Epithelial cell of esophagus (primary cell): ENCODE results near the gene GSTM5.
"Not testable (repeated sequence)": the region's sequence is repeated elsewhere in the genome, so short reads cannot be mapped to it uniquely, and the experiment has no call there.

Experiments used
- DNase-seq: peaks from one replicate; pipeline ENCODE4 v3.0.0; 2010; ENCODE audit warnings: low read depth
- H3K4me3 ChIP-seq: 2 replicates; pipeline ENCODE4 v1.5.1; 2011; ENCODE audit warnings: mild to moderate bottlenecking, low read length, control low read depth
- TF ChIP-seq, protein P1 (sequence below): IDR thresholded peaks from 2 replicates; pipeline ENCODE4 v1.5.1; 2011; ENCODE audit warnings: low read depth, mild to moderate bottlenecking, low read length, control low read depth, inconsistent platforms; ENCODE audit not compliant: insufficient read depth; ENCODE audit errors: missing control alignments

Gene GSTM5

DNA sequence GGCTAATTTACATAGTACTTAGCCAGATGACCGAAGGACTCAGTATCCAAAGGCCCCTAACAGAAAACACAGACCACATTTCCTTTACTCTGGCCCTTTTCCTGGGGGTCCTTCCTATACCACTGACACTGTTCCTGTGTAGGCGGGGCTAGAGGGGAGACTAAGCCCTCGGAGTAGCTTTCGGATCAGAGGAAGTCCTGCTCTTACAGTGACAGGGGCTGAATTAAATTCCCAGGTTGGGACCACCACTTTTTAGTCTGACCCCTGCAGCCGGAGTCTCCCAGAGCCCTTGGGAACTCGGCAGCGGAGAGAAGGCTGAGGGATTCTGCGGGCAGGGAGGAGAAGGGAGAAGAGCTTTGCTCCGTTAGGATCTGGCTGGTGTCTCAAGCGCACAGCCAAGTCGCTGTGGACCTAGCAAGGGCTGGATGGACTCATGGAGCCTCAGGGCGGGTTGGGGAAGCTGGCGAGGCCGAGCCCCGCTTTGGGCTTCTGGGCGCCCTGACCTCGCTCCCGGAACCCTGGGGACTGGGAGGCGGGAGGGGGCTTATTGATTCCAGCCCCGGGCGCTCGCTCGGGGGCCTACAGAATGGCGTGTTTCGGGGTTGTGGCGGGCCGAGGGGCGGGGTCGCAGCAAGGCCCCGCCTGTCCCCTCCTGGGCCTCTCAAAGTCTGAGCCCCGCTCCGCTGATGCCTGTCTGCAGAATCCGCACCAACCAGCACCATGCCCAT is at the start of gene GSTM5:
TSS of gene GSTM5 (plus strand) at position 659 of the 728 bp plus-strand sequence. CDS start at position 721, 62 bp downstream.
- H3K4me3 ChIP-seq, DNase-seq: not testable (repeated sequence)

DNA sequence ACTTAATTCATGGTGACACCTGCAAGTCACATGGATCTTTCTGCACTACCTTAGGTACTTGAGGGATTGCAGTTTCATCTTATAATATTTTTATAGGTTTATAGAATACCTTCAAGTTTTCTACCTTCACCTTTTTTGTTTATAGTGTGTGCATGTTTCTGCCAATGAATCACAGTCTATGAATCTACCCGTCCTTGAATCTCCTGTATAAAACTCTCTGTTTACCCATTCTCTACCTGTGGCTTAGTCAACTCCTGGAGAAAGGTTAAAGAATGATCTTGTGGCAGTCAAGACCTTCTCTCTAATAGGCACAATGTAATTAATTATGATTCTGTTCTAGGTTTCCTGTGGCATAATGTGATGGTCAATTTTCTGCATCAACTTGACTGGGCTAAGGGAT is 47.4 kb upstream of the GSTM5 start:
- no peak overlapping the region for H3K4me3 ChIP-seq
- TF ChIP-seq, protein P1, sequence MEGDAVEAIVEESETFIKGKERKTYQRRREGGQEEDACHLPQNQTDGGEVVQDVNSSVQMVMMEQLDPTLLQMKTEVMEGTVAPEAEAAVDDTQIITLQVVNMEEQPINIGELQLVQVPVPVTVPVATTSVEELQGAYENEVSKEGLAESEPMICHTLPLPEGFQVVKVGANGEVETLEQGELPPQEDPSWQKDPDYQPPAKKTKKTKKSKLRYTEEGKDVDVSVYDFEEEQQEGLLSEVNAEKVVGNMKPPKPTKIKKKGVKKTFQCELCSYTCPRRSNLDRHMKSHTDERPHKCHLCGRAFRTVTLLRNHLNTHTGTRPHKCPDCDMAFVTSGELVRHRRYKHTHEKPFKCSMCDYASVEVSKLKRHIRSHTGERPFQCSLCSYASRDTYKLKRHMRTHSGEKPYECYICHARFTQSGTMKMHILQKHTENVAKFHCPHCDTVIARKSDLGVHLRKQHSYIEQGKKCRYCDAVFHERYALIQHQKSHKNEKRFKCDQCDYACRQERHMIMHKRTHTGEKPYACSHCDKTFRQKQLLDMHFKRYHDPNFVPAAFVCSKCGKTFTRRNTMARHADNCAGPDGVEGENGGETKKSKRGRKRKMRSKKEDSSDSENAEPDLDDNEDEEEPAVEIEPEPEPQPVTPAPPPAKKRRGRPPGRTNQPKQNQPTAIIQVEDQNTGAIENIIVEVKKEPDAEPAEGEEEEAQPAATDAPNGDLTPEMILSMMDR, result no peak
- DNase-seq, result peak; percentile 29

DNA sequence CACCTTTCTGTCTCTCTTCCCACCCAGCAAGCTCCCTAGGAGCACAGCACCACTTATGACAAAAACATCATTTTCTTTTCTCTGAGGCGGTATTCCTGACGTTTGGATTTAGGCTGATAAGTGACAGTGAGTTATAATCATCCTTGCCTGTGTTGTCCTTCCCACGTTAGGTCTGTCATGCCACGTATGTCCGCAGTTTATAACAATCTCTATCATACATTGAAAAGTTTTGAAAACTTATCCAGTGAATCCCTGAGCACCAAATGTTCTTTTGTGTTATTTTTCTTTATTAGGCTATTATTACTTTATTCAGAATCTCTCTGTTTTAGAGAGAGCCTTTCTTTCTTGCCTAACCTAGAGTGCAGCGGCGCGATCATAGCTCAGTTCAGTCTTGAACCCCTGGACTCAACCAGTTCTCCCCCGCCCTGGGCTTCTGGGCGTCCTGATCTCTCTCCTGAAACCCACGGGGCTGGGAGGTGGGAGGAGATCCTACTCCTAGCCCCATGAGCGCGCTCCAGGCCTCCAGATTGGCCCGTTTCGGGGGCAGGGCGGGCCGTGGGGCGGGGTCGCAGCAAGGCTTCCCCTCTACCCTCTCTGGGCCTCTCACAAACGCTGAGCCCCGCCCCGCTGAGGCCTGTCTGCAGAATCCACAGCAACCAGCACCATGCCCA is 44.5 kb upstream of the GSTM5 start, which contains the start of gene GSTM2:
TSS of gene GSTM2 (plus strand) at position 606 of the 671 bp plus-strand sequence. CDS start at position 665, 59 bp downstream.
- peak within 1 kb of the TSS; percentile 28 for H3K4me3 ChIP-seq
- TF ChIP-seq, protein P1, result no peak
- peak; percentile 72 for DNase-seq

DNA sequence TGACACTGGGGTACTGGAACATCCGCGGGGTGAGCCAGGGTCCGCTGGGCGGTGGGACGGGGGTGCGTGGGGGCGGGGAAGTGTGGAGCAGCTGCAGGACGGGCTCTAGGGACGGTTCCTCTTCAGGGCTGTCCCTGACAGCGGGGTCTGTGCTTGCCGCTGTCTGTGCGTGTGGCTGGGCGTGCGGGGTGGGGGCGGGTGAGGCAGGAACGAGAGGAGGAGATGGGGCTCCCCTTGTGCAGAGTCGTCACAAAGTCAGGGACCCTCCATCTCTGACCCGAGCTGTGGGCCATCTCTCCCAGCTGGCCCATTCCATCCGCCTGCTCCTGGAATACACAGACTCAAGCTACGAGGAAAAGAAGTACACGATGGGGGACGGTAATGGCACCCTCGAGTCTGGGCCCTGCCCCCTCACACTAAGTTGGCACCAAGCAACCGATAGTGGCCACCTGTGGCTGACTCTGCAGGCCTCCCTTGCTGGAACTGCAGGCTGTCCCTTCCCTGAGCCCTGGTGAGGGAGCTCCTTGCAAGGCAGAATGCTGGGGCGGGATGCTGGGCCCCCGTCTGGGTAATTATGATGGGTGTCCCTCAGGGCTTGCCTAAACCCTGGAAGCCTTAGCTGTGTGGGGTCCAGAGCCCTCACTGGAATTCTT is 43.8 kb upstream of the GSTM5 start:
- DNase-seq, result no peak
- TF ChIP-seq, protein P1, result no peak
- peak overlapping the region; percentile 28 for H3K4me3 ChIP-seq

DNA sequence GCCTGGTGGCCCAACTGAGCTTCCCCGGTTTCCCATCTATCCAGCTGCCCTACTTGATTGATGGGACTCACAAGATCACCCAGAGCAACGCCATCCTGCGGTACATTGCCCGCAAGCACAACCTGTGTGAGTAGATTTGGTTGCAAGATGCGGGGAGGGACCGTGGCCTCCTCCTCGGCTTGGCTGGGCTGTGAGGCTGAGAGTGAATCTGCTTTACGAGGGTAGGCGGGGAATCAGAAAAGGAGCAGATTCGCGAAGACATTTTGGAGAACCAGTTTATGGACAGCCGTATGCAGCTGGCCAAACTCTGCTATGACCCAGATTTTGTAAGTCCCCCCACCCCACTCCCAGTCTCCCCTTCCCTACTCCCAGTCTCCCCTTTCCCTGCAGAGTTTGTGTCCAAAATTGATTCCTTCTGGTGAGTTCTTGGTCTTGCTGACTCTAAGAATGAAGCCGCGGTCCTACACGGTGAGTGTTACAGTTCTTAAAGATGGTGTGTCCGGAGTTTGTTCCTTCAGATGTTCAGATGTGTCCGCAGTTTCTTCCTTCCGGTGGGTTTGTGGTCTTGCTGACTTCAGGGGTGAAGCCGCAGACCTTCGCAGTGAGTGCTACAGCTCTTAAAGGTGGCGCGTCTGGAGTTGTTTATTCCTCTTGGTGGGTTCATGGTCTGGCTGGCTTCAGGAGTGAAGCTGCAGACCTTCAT is 42.7 kb upstream of the GSTM5 start:
- H3K4me3 ChIP-seq, result no peak overlapping the region
- TF ChIP-seq, protein P1, result no peak
- no peak for DNase-seq

DNA sequence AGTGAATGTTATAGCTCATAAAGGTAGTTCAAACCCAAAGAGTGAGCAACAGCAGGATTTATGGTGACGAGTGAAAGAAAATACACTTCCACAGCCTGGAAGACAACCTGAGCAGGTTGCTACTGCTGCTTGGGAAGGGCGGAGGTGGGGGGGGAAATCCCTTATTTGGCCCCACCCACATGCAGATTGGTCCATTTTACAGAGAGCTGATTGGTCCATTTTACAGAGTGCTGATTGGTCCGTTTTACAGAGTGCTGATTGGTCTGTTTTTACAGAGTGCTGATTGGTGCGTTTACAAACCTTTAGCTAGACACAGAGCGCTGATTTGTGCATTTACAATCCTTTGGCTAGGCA is 42.1 kb upstream of the GSTM5 start:
- not testable (repeated sequence) for H3K4me3 ChIP-seq, DNase-seq

DNA sequence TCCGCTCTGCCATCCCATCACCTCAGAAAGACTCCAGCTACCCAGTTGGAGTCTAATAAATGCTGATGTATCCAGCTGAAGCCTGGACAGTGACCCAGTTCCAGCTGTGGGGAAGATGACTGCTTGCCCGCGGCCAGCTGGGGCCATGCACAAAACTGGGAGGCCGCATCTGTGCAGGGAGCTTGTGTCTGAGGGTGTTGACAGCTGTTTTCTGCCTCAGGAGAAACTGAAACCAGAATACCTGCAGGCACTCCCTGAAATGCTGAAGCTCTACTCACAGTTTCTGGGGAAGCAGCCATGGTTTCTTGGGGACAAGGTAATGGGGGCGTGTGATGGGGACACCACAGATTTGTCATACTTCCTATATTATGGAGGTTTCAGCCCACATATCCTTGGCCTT is 41.0 kb upstream of the GSTM5 start:
- H3K4me3 ChIP-seq, result no peak overlapping the region
- no peak for DNase-seq
- TF ChIP-seq, protein P1, result no peak

DNA sequence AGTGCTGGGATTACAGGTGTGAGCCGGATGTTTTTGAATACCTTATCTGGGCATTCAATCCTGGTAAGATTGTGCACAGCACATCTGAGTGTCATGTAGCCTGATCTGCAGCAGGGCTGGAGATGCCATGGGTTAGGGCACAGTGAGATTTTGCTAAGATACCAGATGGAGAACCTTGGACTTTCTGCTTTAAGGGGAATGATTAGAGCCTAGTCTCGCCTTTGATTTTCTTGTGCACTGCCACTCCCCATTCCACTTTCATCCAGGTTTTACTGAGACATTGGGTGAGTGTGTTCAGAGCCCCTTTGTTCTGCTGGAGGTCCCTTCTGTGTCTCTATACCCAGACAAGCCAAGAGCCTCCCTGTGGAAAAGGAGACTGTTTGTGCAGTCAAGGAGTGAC is 38.2 kb upstream of the GSTM5 start:
- H3K4me3 ChIP-seq, DNase-seq: not testable (repeated sequence)

DNA sequence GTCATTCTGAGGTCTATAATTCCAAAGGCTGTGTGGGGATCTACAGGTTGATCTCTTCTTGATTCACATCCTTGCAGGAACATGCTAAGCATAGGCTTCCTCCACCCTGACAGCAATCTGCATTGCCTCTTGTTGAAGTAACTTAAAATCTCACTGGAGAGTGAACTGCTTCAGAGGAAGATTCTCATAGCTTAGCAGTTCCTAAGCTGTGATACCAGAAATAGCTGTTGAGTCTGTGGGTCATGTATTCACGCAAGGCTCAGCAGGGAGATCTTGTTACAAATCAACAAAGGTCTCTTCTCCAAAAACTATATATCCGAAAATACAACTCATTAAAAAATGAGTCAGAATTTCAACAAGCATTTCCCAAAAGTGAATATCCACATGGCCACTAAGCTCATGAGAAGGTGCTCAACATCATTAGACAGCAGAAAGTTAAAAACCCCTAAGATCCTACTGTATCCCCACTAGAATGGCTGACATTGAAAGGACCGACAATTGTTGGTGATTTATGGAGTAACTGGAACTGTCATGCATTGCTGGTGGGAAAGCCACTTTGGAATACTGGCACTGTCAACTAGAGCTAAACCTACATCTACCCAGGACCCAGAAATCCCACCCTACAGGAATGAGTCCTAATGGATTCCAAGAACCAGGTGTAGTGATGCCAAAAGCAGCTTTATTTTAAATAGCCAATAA is 35.2 kb upstream of the GSTM5 start:
- H3K4me3 ChIP-seq, DNase-seq: not testable (repeated sequence)
